GM19193 (cell line): Measurements from ENCODE around the gene PCBP4.

Experiments used
- POLR2A ChIP-seq: IDR thresholded peaks from 4 replicates; pipeline ENCODE4 v1.6.1; 2011; ENCODE audit not compliant: insufficient read depth, insufficient read length; ENCODE audit errors: extremely low read depth

PCBP4 gene

GRCh38 chr3:51967384-51968169 is at the start of gene PCBP4:
PCBP4 (minus strand) TSS chr3:51967454; CDS start chr3:51961240, 6,214 bp downstream.
- no peak for TF ChIP-seq POLR2A

GRCh38 chr3:52015438-52016228 is 48.4 kb upstream of the PCBP4 start:
- TF ChIP-seq POLR2A, result no peak

GRCh38 chr3:52014613-52015012 is 47.4 kb upstream of the PCBP4 start:
- no peak for TF ChIP-seq POLR2A

- no peak for TF ChIP-seq POLR2A
Measured at GRCh38 chr3:52013802-52014598, 46.7 kb upstream of the PCBP4 start.

- TF ChIP-seq POLR2A, result no peak
Measured at GRCh38 chr3:52012699-52013098, 45.4 kb upstream of the PCBP4 start.

GRCh38 chr3:52010431-52010830 is 43.2 kb upstream of the PCBP4 start:
- no peak for TF ChIP-seq POLR2A

- no peak for TF ChIP-seq POLR2A
Measured at GRCh38 chr3:52007291-52007690, 40.0 kb upstream of the PCBP4 start.

GRCh38 chr3:52006820-52007133 is 39.5 kb upstream of the PCBP4 start:
- TF ChIP-seq POLR2A, result no peak

- TF ChIP-seq POLR2A, result no peak
Measured at GRCh38 chr3:52006017-52006819, 39.0 kb upstream of the PCBP4 start.

GRCh38 chr3:52005571-52005986 is 38.3 kb upstream of the PCBP4 start:
- TF ChIP-seq POLR2A, result no peak

- no peak for TF ChIP-seq POLR2A
Measured at GRCh38 chr3:52004906-52005395, 37.7 kb upstream of the PCBP4 start.

- no peak for TF ChIP-seq POLR2A
Measured at GRCh38 chr3:52004163-52004787, 37.0 kb upstream of the PCBP4 start.

GRCh38 chr3:52002748-52003147 is 35.5 kb upstream of the PCBP4 start:
- no peak for TF ChIP-seq POLR2A

GRCh38 chr3:52001443-52001974 is 34.3 kb upstream of the PCBP4 start:
- TF ChIP-seq POLR2A, result no peak
